Vagina (tissue), 2 donors: ENCODE data around the gene NMBR. TPM values are rescaled to one million over a fixed set of nuclear protein-coding genes. Genes with fewer than 3 reads are reported as not detected.

ENCODE experiments used
- DNase-seq, 2 donors: peaks; one replicate each; pipeline ENCODE4 v3.0.0-alpha.2; 2017; ENCODE audit errors: extremely low spot score in 2 of 2
- H3K27ac ChIP-seq: fragments of 200-600 bp; sonication (generic); one replicate; pipeline ENCODE4 v1.5.1; 2019
- H3K27me3 ChIP-seq: fragments of 200-600 bp; sonication (generic); one replicate; pipeline ENCODE4 v1.5.1; 2019
- H3K36me3 ChIP-seq, 2 donors: fragments of 200-600 bp; sonication (generic); one replicate each; pipeline ENCODE4 v1.5.1; 2017 to 2019
- H3K4me1 ChIP-seq: fragments of 200-600 bp; sonication (generic); one replicate; pipeline ENCODE4 v1.5.1; 2019
- H3K4me3 ChIP-seq, 2 donors: fragments of 200-600 bp; sonication (generic); 1 replicate in 1 of 2; 2 replicates in 1 of 2; pipeline ENCODE4 v1.5.1; 2016 to 2019
- H3K9me3 ChIP-seq: fragments of 200-600 bp; sonication (generic); one replicate; pipeline ENCODE4 v1.5.1; 2019
- POLR2A ChIP-seq, 2 donors: fragments of 450-650 bp; IDR thresholded peaks; one replicate each; pipeline ENCODE4 v1.6.1; 2017; ENCODE audit warnings: antibody characterized with exemption in 2 of 2, mild to moderate bottlenecking in 2 of 2, moderate library complexity in 2 of 2
- POLR2AphosphoS5 ChIP-seq, 2 donors: sonication (generic); formaldehyde crosslinking; IDR thresholded peaks; one replicate each; pipeline ENCODE4 v1.9.0; 2017; ENCODE audit warnings: antibody characterized with exemption in 2 of 2, mild to moderate bottlenecking in 2 of 2, low read depth in 1 of 2; ENCODE audit not compliant: insufficient read depth in 1 of 2
- intact Hi-C: fragments of 100-400 bp; cut with DNase I; formaldehyde crosslinking; loops from one replicate; pipeline ENCODE4 v1.15.1; 2023
- total RNA-seq: library from RNA; depleted of rRNA; stranded (reverse); fragments of >200 nt; gene quantifications from one replicate; pipeline ENCODE4 v1.2.3, GENCODE V29; 2016
- TF ChIP-seq, protein P1 (sequence below), 3 experiments: fragments of 450-650 bp in 2 of 3; fragments of 200-600 bp in 1 of 3; sonication (generic) in 1 of 3; IDR thresholded peaks; one replicate each; pipeline ENCODE4 v1.5.1; 2017 to 2019; ENCODE audit warnings: antibody characterized with exemption in 3 of 3, mild to moderate bottlenecking in 2 of 3, moderate library complexity in 2 of 3

The NMBR gene
- total RNA-seq, 1 donor from 2014 or later = not detected

DNA sequence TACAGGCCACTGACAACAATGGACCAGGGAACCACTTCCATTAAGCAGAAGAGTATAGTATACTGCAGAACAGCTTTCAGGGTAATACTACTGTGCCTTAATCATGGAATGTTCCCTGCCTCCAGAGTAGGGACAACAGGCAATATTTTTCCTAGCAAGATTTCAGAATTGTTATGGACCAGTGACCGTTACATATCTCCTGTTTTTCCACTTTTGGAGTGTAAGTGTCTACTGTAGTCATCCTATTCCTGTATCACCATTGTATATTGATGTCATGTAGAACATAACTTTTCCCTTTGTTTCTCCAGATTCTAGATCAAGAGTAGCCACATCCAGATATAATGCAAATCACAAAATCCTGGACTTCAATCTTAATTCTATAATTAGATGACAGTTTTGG lies 16.1 kb downstream of the NMBR start:
- H3K9me3 ChIP-seq = no peaks in the 10 kb centered on the region
- DNase-seq = no peak
- H3K4me1 ChIP-seq = no peaks in the 10 kb centered on the region
- H3K27ac ChIP-seq = no peak overlapping the region
- no peaks in the 10 kb centered on the region for H3K27me3 ChIP-seq
- TF ChIP-seq POLR2A (IDR thresholded peaks at IDR 0.05) (no peak), POLR2AphosphoS5 (IDR thresholded peaks at IDR 0.05; ENCODE audit: insufficient read depth in 1 of 2, low read depth in 1 of 2) (no peak)
- TF ChIP-seq, protein P1, sequence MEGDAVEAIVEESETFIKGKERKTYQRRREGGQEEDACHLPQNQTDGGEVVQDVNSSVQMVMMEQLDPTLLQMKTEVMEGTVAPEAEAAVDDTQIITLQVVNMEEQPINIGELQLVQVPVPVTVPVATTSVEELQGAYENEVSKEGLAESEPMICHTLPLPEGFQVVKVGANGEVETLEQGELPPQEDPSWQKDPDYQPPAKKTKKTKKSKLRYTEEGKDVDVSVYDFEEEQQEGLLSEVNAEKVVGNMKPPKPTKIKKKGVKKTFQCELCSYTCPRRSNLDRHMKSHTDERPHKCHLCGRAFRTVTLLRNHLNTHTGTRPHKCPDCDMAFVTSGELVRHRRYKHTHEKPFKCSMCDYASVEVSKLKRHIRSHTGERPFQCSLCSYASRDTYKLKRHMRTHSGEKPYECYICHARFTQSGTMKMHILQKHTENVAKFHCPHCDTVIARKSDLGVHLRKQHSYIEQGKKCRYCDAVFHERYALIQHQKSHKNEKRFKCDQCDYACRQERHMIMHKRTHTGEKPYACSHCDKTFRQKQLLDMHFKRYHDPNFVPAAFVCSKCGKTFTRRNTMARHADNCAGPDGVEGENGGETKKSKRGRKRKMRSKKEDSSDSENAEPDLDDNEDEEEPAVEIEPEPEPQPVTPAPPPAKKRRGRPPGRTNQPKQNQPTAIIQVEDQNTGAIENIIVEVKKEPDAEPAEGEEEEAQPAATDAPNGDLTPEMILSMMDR (IDR thresholded peaks at IDR 0.05) = no peak
- intact Hi-C loops = no loop called here
- no peaks in the 10 kb centered on the region for H3K36me3 ChIP-seq
- no peak overlapping the region for H3K4me3 ChIP-seq

DNA sequence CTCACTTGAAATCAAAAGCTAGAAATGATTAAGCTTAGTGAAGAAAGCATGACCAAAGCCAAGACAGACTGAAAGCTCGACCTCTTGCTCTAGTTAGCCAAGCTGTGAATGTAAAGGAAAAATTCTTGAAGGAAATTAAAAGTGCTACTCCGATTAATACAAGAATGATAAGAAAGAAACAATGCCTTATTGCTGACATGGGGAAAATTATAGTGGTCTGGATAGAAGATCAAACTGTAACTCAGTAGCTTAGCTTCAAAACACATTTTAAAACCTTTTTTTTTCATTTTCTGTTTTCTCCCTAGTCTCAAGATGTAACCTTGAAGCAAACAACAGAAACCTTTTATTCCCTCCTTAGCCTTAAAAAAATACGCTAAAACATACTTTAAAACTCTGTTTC lies 25.6 kb downstream of the NMBR start:
- H3K27me3 ChIP-seq = no peaks in the 10 kb centered on the region
- intact Hi-C loops = no loop called here
- H3K4me3 ChIP-seq = no peak overlapping the region
- H3K36me3 ChIP-seq = no peaks in the 10 kb centered on the region
- H3K4me1 ChIP-seq = no peaks in the 10 kb centered on the region
- DNase-seq = no peak
- H3K9me3 ChIP-seq = no peaks in the 10 kb centered on the region
- no peak overlapping the region for H3K27ac ChIP-seq
- TF ChIP-seq POLR2AphosphoS5 (IDR thresholded peaks at IDR 0.05; ENCODE audit: insufficient read depth in 1 of 2, low read depth in 1 of 2) (no peak), POLR2A (IDR thresholded peaks at IDR 0.05) (no peak)
- TF ChIP-seq, protein P1 (IDR thresholded peaks at IDR 0.05) = no peak

DNA sequence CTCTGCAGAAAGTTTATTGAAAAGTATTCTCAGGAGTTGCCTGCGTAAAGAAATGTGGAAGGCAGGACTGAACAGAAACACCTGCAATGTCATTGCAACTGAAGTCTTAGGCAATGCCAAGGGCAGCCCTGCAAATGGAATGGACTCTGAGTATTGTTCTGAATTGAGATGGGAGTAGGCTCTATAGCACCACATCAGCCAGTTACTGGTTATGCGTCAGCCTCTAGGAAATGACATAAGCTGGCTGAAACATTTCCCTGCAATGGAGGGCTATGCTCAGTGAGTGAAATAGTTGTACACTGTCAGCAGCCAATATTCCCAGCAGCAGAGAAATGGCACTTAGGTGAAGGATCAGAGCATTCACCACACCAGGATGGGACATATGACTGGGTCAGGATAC lies 28.0 kb downstream of the NMBR start:
- no peaks in the 10 kb centered on the region for H3K9me3 ChIP-seq
- H3K27ac ChIP-seq = no peak overlapping the region
- no peaks in the 10 kb centered on the region for H3K4me1 ChIP-seq
- intact Hi-C loops = no loop called here
- H3K27me3 ChIP-seq = no peaks in the 10 kb centered on the region
- DNase-seq = no peak
- TF ChIP-seq POLR2AphosphoS5 (IDR thresholded peaks at IDR 0.05; ENCODE audit: insufficient read depth in 1 of 2, low read depth in 1 of 2) (no peak), POLR2A (IDR thresholded peaks at IDR 0.05) (no peak)
- TF ChIP-seq, protein P1 (IDR thresholded peaks at IDR 0.05) = no peak
- H3K36me3 ChIP-seq = no peaks in the 10 kb centered on the region
- no peak overlapping the region for H3K4me3 ChIP-seq

DNA sequence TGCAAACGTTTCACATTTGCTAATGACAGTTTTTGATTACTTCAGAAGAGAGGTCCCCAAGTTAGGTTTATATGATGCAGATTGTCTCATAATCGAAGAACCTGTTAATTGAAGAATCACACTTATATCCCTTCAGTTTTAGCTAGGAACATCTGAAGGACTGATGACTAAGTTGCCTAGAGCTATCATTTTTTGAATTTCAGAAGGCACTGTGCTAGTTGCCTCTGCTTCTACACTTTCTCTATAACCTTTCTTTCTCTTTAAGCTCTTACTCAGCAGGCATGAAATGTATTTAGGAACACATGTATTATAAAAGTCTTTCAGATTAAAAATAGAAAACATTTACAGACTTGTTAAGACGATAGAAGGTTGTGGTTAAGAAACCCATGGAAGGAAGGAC lies 28.6 kb downstream of the NMBR start:
- Histone ChIP-seq H3K4me3 (no peak overlapping the region), H3K4me1 (no peaks in the 10 kb centered on the region), H3K36me3 (no peaks in the 10 kb centered on the region), H3K27me3 (no peaks in the 10 kb centered on the region), H3K9me3 (no peaks in the 10 kb centered on the region), H3K27ac (no peak overlapping the region)
- intact Hi-C loops = no loop called here
- DNase-seq = no peak
- TF ChIP-seq POLR2A (IDR thresholded peaks at IDR 0.05) (no peak), POLR2AphosphoS5 (IDR thresholded peaks at IDR 0.05; ENCODE audit: insufficient read depth in 1 of 2, low read depth in 1 of 2) (no peak)
- TF ChIP-seq, protein P1 (IDR thresholded peaks at IDR 0.05) = no peak

DNA sequence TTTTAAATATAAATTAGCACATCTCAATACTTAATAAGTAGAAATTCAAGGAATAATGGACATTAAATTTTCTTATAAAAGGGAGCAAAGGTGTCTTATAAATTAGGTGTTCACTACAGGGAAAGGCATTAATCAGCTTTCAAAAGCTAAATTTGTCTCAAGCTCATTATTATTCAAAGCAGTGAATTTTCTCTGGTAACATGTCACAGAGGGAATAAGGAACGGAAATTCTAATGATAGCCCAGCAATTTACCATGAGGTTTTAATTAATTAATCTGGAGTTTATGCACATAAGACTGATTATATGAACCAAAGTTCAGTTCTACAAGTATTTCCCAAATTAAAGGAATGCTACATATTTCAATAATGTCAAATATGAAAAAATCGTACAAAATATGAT lies 29.6 kb downstream of the NMBR start:
- Histone ChIP-seq H3K27me3 (no peaks in the 10 kb centered on the region), H3K4me3 (no peak overlapping the region), H3K9me3 (no peaks in the 10 kb centered on the region), H3K4me1 (no peaks in the 10 kb centered on the region), H3K36me3 (no peaks in the 10 kb centered on the region), H3K27ac (no peak overlapping the region)
- DNase-seq = no peak
- TF ChIP-seq, protein P1 (IDR thresholded peaks at IDR 0.05) = no peak
- TF ChIP-seq POLR2AphosphoS5 (IDR thresholded peaks at IDR 0.05; ENCODE audit: insufficient read depth in 1 of 2, low read depth in 1 of 2) (no peak), POLR2A (IDR thresholded peaks at IDR 0.05) (no peak)
- intact Hi-C loops = no loop called here
